Iris pigment epithelial cell (primary cell): Measurements from ENCODE around the gene METTL13.

Experiments used
- DNase-seq: peaks from one replicate; pipeline ENCODE4 v3.0.0-alpha.2; 2011; ENCODE audit warnings: low read depth

Gene METTL13

GRCh38 chr1:171801487-171801891, 20.0 kb downstream of the METTL13 start:
- peak; percentile 37 for DNase-seq

- DNase-seq = no peak
Measured at GRCh38 chr1:171802207-171802606, 20.7 kb downstream of the METTL13 start.

GRCh38 chr1:171803045-171803444, 21.6 kb downstream of the METTL13 start:
- DNase-seq = peak; percentile 77

GRCh38 chr1:171803461-171804022, 22.1 kb downstream of the METTL13 start:
- DNase-seq = no peak

- DNase-seq = no peak
Measured at GRCh38 chr1:171805395-171806115, 24.1 kb downstream of the METTL13 start.

GRCh38 chr1:171807556-171807955, 26.1 kb downstream of the METTL13 start:
- no peak for DNase-seq

- DNase-seq = no peak
Measured at GRCh38 chr1:171809834-171810233, 28.4 kb downstream of the METTL13 start.

- no peak for DNase-seq
Measured at GRCh38 chr1:171811672-171812071, 30.2 kb downstream of the METTL13 start.

GRCh38 chr1:171814692-171815091, 33.2 kb downstream of the METTL13 start:
- peak; percentile 9 for DNase-seq

GRCh38 chr1:171816300-171816901, 34.9 kb downstream of the METTL13 start:
- DNase-seq = no peak

- DNase-seq = peak; percentile 84
Measured at GRCh38 chr1:171817511-171818265, 36.2 kb downstream of the METTL13 start.

- DNase-seq = no peak
Measured at GRCh38 chr1:171819946-171820345, 38.5 kb downstream of the METTL13 start.

GRCh38 chr1:171826973-171827372, 45.5 kb downstream of the METTL13 start:
- DNase-seq = no peak

GRCh38 chr1:171828794-171829193, 47.3 kb downstream of the METTL13 start:
- DNase-seq = no peak

GRCh38 chr1:171833091-171833825, 51.8 kb downstream of the METTL13 start:
- peak; percentile 12 for DNase-seq

- no peak for DNase-seq
Measured at GRCh38 chr1:171834821-171835220, 53.4 kb downstream of the METTL13 start.

GRCh38 chr1:171835891-171836290, 54.4 kb downstream of the METTL13 start:
- DNase-seq = no peak

GRCh38 chr1:171841050-171841910, 59.8 kb downstream of the METTL13 start, which contains the start of gene DNM3:
Gene DNM3, plus strand, starts transcription at chr1:171841498. Its CDS starts 159 bp downstream, at chr1:171841657.
- peak; percentile 54 for DNase-seq

- DNase-seq = no peak
Measured at GRCh38 chr1:171841931-171842761, 60.7 kb downstream of the METTL13 start.

- DNase-seq = no peak
Measured at GRCh38 chr1:171844381-171844780, 62.9 kb downstream of the METTL13 start.
